ENCODE results near the gene PDE4A. TPM values are rescaled to one million over a fixed set of nuclear protein-coding genes. Genes with fewer than 3 reads are reported as not detected.

The PDE4A gene
- total and polyA plus RNA-seq, 2 of the 8 experiments (the other 6 are each of a cell fraction or from before 2014, with no cell fraction given): 2.0 to 4.4 TPM

DNA sequence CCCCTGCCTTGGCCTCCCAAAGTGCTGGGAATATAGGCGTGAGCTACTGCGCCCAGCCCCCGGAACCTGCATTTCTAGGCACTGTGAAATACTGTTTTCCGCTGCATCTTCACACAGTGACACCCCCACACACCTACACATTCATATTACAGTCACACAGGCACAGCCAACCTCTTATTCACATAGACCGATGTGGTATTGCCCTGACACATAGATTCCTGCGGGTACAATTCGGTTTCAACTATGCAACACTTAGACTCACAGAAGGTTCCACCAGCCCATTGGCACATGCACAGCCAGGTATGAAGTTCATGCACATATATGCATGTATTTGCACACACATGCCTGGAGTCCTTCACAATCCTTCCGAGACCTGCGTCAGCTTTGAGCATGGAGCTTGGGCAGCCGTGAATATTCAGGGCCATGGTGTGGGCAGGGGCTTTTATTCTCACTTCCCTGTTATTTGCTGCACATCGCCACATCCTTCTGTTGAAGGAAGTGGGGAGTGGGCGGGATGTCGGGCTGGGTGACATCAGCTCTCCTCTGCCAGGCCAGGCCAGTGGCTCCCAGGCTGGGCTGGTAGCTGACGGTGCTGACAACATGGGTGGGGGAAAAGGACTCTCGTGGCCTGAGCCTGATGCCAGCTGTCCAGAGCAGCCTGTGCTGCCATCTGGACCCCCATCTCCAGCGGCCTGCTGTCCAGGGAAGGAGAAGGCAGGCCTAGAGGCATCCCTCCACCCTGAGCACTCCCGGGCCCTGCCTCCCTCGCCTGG lies 11.6 kb upstream of the PDE4A start:
- ChIA-PET POLR2A (ENCODE audit: partially characterized antibody) (interaction anchor here (0.8 kb wide), 1 partner anchor 215 kb away, joined by 3 read pairs; no protein-coding TSS in a partner anchor), CTCF (ENCODE audit: partially characterized antibody) (interaction anchor here (0.6 to 10.5 kb wide), 6 partner anchors 6 to 71 kb away, joined by 3 to 172 read pairs (median 4); no protein-coding TSS in a partner anchor)
- no peak overlapping the region for H2AFZ ChIP-seq (ENCODE audit: low read length)

More for the DNA sequence above, 11.6 kb upstream of the PDE4A start:
- Histone ChIP-seq H3K27me3 (replicated peaks in 1 of 4; ENCODE audit: control insufficient read depth in 3 of 4, extremely low read depth in 1 of 4, insufficient read depth in 3 of 4, low read length in 3 of 4) (peaks cover 3 to 15% (median 9%) of the 10 kb centered on the region in 4 experiments; a peak in 5 of 7 replicates), H3K23ac (ENCODE audit: insufficient read length) (no peak overlapping the region), H2BK5ac (ENCODE audit: low read depth, low read length) (no peak overlapping the region), H4K20me1 (replicated peaks in 1 of 2; ENCODE audit: control insufficient read depth in 1 of 2, insufficient read depth in 2 of 2, low read length in 2 of 2) (no peaks in the 10 kb centered on the region), H4K5ac (ENCODE audit: insufficient read length, low read depth, low read length) (no peak overlapping the region), H4K8ac (ENCODE audit: extremely low read depth, insufficient read depth, low read length) (no peak overlapping the region), H4K91ac (replicated peaks; ENCODE audit: insufficient read length, low read length) (no peak overlapping the region), H3K18ac (ENCODE audit: extremely low read depth, low read length) (no peak overlapping the region), H3K4me2 (ENCODE audit: insufficient read depth in 1 of 2, low read depth in 2 of 2, low read length in 2 of 2) (no peak overlapping the region), H3K79me2 (ENCODE audit: control insufficient read depth in 1 of 2, insufficient read depth in 2 of 2, low read length in 2 of 2) (no peaks in the 10 kb centered on the region), H3K27ac (ENCODE audit: low read depth, low read length) (no peak overlapping the region), H3K56ac (replicated peaks; ENCODE audit: insufficient read length, low read depth, low read length) (no peak overlapping the region), H2AK5ac (ENCODE audit: low read depth, low read length) (no peak overlapping the region), H3K9me3 (ENCODE audit: insufficient read depth in 2 of 2, low read depth in 1 of 2, low read length in 1 of 2) (no peaks in the 10 kb centered on the region), H3K4me3 (ENCODE audit: extremely low read depth in 1 of 4, insufficient read depth in 2 of 4, low read depth in 3 of 4, low read length in 4 of 4) (no peak overlapping the region), H2BK15ac (ENCODE audit: low read length) (no peak overlapping the region), H2BK120ac (replicated peaks; ENCODE audit: low read depth, low read length) (no peak overlapping the region), H3K4me1 (replicated peaks in 1 of 4; ENCODE audit: control insufficient read depth in 3 of 4, insufficient read depth in 4 of 4, low read length in 3 of 4) (peaks cover 3 to 8% (median 5%) of the 10 kb centered on the region in 4 experiments; a peak in 5 of 7 replicates), H2BK12ac (ENCODE audit: low read depth, low read length) (no peak overlapping the region), H2BK20ac (ENCODE audit: low read length) (no peak overlapping the region), H3K14ac (ENCODE audit: insufficient read length) (no peak overlapping the region), H3K4ac (replicated peaks; ENCODE audit: insufficient read length, low read depth, low read length) (no peak overlapping the region), H3K79me1 (ENCODE audit: low read depth, low read length) (no peaks in the 10 kb centered on the region), H3K9ac (replicated peaks in 1 of 4; ENCODE audit: extremely low read depth in 1 of 4, low read depth in 3 of 4, low read length in 3 of 4) (no peak overlapping the region), H3K23me2 (ENCODE audit: low read depth, low read length) (peaks cover 10% of the 10 kb centered on the region), H3K36me3 (ENCODE audit: control insufficient read depth in 2 of 4, insufficient read depth in 4 of 4, low read length in 3 of 4) (no peaks in the 10 kb centered on the region)
- WGBS, 2 experiments (ENCODE audit: extremely low coverage in 1 of 2, insufficient coverage in 1 of 2, insufficient read length in 1 of 2, insufficient replicate concordance in 2 of 2, low coverage in 1 of 2, low lambda C conversion rate in 2 of 2, missing lambda C conversion rate in 1 of 2): 88% methylated on average over 18 of the region's 18 CpGs; no CpG with 5 or more reads in 1 of the 2 experiments
- DNase-seq (ENCODE audit: low read depth in 1 of 2, low spot score in 2 of 2): no peak
- TF ChIP-seq CTBP2 (IDR thresholded peaks at IDR 0.05; ENCODE audit: borderline replicate concordance, insufficient read depth, insufficient read length, low read length) (no peak), BRCA1 (IDR thresholded peaks at IDR 0.05; ENCODE audit: low read depth, low read length) (no peak), RFX5 (IDR thresholded peaks at IDR 0.05; ENCODE audit: borderline replicate concordance, low read depth, low read length) (no peak), FOSL1 (IDR thresholded peaks at IDR 0.05; ENCODE audit: insufficient read depth, low read depth, low read length) (no peak), ASH2L (IDR thresholded peaks at IDR 0.05; ENCODE audit: low read length) (no peak), KDM1A (IDR thresholded peaks at IDR 0.05; ENCODE audit: borderline replicate concordance, low read length) (no peak), SP2 (IDR thresholded peaks at IDR 0.05; ENCODE audit: low read length) (no peak)
- TF ChIP-seq, protein P1, sequence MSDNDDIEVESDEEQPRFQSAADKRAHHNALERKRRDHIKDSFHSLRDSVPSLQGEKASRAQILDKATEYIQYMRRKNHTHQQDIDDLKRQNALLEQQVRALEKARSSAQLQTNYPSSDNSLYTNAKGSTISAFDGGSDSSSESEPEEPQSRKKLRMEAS (IDR thresholded peaks at IDR 0.05): no peak
- FAIRE-seq: no peak

All from H1 (cell line).